H1 (cell line): Measurements from ENCODE around the gene FCER2. TPM values are rescaled to one million over a fixed set of nuclear protein-coding genes. Genes with fewer than 3 reads are reported as not detected.

Experiments
- CHD1 ChIP-seq: IDR thresholded peaks from 2 replicates; pipeline ENCODE4 v1.6.1; 2012; ENCODE audit warnings: low read depth, low read length, improper control_type of control experiment
- GTF2F1 ChIP-seq: IDR thresholded peaks from 2 replicates; pipeline ENCODE4 v1.6.1; 2012; ENCODE audit warnings: low read depth, low read length, improper control_type of control experiment, borderline replicate concordance
- HDAC2 ChIP-seq, 2 experiments: fragments of 300-600 bp in 1 of 2; sonication (generic) in 1 of 2; IDR thresholded peaks; 2 replicates each; pipeline ENCODE4 v1.6.1; 2011 to 2012; ENCODE audit warnings: low read depth in 2 of 2, low read length in 2 of 2, mild to moderate bottlenecking in 2 of 2, moderate library complexity in 2 of 2, borderline replicate concordance in 1 of 2, inconsistent platforms in 1 of 2
- polyA plus RNA-seq, 7 experiments: library from polyadenylated mRNA; depleted of rRNA in 3 of 7; stranded (reverse) in 5 of 7; unstranded in 2 of 7; fragments of >200 nt in 5 of 7; fragments of 200-250 nt in 2 of 7; gene quantifications; 1 replicate in 5 of 7; 2 replicates in 1 of 7; 4 replicates in 1 of 7; pipeline versions ENCODE4 v1.2.1 to v1.2.3, GENCODE V29; 2011 to 2013; ENCODE audit warnings: missing spikeins in 2 of 7, mixed read lengths in 2 of 7
- total RNA-seq: library from RNA; stranded (reverse); fragmentation: NEBNext Ultra II Directional; extraction: Animal tissue kit (Norgen Biotek cat#: 25700); gene quantifications from 2 replicates; pipeline ENCODE4 v1.2.1, GENCODE V29; 2021
- TF ChIP-seq, protein P1 (sequence below), 3 experiments: IDR thresholded peaks; 1 replicate in 2 of 3; 2 replicates in 1 of 3; pipeline versions ENCODE4 v1.5.1 to v1.6.1; 2011; ENCODE audit warnings: low read length in 3 of 3, mild to moderate bottlenecking in 3 of 3, inconsistent platforms in 2 of 3, low read depth in 1 of 3, moderate library complexity in 1 of 3; ENCODE audit not compliant: insufficient read depth in 1 of 3; ENCODE audit errors: control extremely low read depth in 1 of 3

The FCER2 gene
- total and polyA plus RNA-seq, 2 of the 8 experiments (the other 6 are each of a cell fraction or from before 2014, with no cell fraction given): 0.67 TPM; not detected in 1

DNA sequence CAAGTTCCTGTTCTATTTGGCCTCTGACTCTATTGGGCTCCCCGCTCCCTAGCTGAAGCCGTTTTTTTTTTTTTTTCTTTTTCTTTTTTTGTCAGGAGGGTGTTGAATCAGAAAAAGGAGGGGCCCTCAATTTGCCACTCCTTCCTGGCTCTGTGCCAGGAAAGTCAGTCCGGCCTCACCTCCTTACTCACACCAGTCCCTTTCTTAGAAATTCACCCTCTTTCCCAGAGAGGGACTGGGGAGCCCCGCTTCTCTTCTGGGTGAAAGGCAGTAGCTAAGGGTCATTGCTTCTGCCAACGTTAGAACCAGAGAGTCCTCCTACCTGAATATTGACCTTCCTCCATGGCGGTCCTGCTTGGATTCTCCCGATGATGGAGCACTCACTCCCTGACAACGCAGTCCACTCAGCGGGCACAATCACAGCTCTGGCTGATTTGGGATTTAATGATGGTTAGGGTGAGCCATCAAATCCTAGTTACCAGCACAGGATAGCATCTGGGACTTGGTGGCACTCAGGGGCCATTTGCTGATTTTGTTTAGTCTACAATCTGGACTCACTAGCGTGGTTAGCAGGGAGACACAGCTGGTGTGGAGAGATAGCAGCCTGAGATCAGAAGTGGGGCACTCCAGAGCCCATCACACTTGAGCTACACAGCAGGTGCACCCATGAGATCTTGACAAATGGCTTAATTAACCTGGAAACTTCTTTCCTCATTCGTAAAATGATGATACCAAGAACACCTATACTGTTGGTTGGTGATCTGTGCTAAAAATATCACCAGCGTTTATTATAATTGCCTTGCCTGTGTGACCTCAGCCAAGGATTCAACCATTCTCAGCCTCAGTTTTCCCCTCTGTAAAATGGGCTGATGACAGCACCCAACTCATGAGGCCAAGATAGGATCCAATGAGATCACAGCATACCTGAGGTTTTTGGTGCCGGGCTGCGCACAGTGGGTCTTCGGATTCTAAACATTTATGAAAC, 2.2 kb downstream of the FCER2 start (continued):
- TF ChIP-seq GTF2F1: no peak
- TF ChIP-seq HDAC2 (IDR thresholded peaks at IDR 0.05; ENCODE audit: borderline replicate concordance in 1 of 2, low read depth in 2 of 2, low read length in 2 of 2): no peak
- no peak for TF ChIP-seq CHD1
- TF ChIP-seq, protein P1, sequence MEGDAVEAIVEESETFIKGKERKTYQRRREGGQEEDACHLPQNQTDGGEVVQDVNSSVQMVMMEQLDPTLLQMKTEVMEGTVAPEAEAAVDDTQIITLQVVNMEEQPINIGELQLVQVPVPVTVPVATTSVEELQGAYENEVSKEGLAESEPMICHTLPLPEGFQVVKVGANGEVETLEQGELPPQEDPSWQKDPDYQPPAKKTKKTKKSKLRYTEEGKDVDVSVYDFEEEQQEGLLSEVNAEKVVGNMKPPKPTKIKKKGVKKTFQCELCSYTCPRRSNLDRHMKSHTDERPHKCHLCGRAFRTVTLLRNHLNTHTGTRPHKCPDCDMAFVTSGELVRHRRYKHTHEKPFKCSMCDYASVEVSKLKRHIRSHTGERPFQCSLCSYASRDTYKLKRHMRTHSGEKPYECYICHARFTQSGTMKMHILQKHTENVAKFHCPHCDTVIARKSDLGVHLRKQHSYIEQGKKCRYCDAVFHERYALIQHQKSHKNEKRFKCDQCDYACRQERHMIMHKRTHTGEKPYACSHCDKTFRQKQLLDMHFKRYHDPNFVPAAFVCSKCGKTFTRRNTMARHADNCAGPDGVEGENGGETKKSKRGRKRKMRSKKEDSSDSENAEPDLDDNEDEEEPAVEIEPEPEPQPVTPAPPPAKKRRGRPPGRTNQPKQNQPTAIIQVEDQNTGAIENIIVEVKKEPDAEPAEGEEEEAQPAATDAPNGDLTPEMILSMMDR (IDR thresholded peaks at IDR 0.05; ENCODE audit: control extremely low read depth in 1 of 3, insufficient read depth in 1 of 3, low read depth in 1 of 3, low read length in 3 of 3): no peak
- TF ChIP-seq, all 59 proteins: peak for 0
